GM18907 (cell line): Measurements from ENCODE around the gene CHD2.
"Not testable (repeated sequence)": the region's sequence is repeated elsewhere in the genome, so short reads cannot be mapped to it uniquely, and the experiment has no call there.

ENCODE experiments used
- ATAC-seq: cut with Tn5 transposase; IDR thresholded peaks from one replicate; pipeline ENCODE4 v1.9.1; 2021; ENCODE audit warnings: mild to moderate bottlenecking, moderate library complexity; ENCODE audit not compliant: unreplicated experiment

Gene CHD2

DNA sequence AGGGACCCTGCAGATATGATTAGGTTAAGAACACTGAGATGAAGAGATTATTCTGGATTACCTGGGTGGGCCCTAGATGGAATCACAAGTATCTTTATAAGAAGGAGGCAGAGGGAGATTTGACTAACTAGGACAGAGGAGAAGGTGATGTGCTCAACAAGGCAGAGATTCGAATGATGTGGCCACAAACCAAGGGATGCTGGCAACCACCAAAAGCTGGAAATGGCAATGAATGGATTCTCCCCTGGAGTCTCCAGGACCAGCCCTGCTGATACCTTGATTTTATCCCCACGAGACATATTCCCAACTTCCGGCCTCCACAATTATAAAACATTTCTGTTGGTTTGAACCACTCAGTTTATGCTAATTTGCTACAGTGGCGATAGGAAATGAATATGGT lies 146.0 kb downstream of the CHD2 start:
- no peak for ATAC-seq

DNA sequence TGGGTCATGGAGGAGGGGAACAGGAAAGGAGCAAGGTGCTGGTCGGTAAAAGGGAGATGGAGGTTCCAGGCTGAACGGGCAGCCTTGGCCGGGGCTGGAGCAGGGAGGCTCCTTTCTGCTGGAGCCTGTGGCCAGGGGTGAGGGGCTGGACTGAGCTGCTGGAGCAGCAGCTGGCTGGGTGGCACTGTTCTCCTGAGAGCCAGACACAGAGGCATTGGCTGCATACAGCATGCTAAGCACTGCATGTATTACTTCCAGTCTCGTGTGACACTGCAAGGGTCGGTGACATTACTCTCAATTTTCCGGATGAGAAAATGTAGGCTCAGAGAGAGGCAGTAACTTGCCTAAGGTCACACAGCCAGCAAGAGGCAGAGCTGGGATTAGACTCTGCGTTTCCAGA lies 146.6 kb downstream of the CHD2 start:
- ATAC-seq: no peak

DNA sequence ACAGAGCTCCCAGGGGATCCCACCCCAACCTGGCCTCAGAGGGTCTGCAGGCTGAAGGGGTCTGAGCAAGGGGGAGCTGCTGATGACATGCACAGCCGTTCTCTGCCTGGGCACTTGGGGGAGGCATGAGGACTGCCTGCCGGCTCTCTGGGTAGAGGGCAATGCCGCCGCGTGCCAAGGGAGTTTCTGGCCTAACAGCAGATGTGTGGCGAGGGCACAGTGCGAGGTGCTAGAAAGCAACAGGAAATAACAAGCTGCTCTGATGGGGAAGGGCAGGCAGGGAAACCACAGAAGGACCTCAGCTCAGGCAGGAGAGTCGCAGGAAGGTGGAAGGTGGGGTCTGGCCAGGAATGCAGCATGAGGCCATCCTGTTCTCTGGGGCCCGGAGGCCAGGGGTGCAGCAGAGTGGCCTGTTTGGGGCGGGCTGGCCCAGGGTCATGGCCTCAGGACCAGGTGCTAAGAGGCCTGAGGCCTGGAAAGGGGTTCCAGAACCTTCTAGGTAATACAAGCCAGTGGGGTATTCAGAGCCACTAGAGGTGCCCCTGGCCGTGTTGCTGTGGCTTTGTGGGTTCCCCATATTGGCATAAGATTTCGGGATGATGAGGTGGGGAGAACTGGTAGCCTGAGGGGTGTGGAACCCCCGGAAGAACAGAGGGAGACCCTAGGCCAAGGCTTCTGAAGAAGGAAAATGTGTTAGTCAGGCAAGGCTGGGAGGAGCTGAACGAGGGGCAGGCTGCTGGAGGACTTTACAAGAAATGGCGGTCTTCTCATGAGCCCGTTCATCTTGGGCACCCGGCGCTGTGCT lies 147.7 kb downstream of the CHD2 start:
- no peak for ATAC-seq

DNA sequence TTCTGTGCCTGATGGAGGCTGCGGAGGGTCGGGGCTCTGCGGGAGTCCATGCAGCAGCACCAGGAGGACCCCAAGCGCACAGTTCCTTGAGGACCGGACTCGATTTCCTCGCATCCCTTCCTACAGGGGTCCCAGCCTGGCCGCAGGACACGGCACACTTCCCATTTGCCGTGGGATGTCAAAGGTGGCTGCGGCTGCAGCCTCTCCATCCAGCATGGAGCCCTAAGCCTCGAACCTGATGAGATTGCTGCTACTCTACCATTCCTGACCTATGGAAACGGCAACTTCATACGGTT lies 148.2 kb downstream of the CHD2 start:
- no peak for ATAC-seq

DNA sequence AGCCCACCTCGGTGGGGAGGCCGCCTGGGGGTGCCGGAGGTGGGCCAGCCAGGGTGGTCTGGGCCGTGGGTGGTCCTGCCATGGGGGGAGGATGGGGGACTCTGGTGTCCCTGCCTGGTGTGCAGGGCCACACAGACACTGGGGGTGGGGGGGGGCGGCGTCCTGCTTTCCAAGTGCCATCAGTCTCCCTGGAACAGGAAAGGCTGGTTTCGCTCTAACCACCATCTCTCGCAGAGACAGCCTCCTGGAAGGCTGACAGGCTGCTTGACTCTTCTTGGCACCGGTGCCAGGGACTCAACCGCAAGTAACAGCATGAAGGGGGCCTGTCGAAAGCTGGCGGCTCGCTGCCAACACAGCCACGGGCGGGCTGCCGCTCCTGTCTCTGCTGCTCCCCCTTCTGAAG lies 148.6 kb downstream of the CHD2 start:
- no peak for ATAC-seq

DNA sequence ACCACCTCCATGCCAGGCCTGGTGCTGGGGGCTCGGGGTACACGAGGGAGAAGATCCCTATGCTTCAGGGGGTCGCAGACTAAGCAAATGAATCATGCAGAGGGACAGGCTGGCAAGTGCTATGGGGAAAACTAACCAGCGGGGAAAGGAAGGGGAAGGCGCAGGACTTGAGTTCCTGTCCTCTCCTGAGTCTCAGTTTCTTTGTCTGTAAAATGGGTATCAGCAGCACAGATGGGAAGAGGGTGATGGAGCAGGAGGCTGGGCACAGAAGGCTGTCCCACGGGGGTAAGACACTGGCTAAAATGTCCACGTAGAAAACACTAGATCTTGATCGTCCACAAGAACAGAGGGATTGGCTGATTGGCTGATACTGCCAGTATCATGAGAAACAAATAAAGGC lies 149.1 kb downstream of the CHD2 start:
- ATAC-seq: no peak

DNA sequence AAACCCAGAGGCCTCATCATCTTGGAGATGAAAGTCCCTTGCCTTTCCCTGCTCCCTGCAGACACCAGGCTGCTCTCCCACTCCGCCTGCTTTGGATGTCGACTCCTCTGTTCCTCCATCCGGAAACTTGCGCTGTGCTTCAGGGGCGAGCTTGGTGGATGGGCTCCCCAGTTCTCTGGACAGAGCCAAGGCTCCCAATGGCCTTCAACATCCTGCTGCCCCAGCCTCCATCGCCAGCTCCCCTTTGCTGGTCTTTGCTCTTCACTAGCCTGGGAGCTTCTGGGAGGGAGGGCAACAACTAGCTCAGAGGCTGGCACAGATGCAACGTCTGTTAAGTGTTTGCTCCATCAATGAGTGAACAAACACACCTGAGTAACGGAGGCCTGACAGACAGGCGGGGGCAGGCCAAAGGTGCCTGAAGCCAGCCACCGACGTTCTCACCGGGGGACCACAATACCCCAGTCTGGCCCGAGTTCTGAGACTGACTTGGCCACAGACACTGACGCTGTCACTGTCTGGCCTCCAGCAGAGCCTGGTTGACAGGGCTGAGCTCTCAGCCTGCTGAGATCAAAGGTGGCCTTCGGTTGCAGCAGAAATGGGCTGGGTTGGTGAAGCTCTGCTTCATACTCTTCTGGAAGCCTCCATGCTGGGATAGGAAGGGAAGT lies 149.9 kb downstream of the CHD2 start:
- ATAC-seq: no peak

DNA sequence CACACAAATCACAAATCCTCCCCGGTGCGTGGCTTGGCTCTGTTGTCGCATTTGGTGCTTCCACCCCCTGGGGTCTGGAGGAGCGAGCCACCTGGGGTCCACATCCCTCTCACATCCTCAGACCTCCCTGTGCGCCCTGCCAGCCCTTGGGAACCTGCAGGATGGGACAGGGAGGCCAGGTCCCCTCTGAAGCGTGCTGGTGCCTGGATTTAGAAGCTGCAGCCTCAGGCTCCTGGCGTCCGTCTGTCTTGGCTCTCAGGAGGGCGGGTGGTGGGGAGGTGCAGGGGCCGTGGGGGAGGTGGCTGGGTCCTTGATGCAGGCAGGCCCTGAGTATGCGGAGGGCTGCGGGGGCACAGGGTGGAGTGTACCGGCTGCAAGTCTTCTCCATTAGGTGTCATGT lies 150.5 kb downstream of the CHD2 start:
- ATAC-seq: no peak

DNA sequence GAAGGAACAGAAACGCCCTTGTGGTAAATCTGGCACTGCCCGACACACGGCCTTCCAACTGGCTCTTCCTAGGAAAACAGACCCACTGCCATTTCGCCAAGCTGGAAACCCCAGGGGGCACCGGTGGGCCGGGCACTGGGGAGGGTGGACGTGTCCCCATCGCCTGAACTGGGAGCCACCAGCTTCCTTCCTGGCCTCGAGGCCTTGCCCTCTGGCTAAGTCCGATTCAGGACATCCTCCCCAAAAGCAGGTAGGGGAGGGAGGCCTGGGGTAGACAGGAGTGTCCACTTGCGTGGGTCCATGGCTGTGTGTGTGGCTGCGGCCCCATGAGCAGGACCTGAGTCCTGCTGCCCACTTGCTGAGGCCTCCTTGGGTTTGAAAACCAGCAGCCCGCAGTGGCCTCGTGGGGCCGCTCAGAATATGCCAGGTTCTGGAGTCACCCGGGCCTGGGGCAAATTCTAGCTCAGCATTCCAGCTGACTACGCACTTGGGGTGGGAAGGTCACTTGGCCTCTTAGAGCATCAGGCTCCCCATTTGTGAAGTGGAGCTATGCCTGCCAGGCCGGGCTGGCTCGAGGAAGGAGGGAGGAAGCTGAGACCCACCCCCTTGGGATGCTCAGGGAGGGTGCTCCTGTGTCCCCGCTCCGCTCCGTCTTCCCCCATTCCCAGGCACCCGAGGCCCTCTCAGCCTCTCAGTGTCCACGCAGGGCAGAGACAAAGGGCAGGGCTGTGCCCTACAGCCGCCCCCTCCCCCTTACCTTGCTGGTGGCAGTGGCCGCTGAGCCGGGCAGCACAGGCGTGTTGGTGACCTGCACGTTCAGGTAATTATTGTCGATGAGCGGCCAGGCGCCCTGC lies 151.3 kb downstream of the CHD2 start:
- no peak for ATAC-seq

DNA sequence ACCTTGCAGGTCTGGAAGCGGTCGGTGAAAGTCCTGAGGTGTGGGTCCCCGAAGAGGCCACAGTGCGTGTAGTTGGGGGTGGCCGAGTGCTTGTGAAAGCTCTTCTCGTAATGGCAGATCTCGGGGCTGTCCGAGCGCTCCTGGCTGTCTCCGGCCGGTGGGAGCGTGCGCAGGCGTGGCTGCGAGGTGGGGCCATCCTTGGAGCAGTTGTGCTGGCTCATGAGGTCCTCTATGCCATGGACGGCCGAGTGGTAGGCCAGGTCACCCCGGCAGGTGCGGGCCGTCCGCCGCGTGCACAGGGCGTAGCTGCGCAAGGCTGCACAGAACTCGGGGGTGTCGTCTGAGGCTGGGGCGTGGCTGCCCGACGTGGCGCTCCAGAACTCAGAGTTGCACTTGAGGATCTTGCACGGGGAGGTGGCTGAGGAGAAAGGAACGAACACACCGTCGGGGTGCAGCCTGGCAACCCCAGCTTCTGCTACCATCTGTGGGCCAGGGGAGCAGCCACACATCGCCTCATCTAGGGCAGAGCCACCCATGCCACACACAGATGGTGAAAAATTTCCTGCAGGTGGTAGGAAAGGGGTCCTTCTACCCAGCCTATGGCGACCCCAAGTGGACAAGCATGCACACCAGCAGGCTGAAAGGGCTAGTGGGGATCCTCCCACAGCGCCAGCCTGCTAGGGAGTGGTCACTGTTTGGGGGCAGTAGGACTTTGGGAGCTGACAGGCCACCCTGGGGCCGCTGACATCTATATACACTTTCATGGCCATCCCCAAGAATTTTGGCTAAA lies 152.2 kb downstream of the CHD2 start:
- no peak for ATAC-seq

DNA sequence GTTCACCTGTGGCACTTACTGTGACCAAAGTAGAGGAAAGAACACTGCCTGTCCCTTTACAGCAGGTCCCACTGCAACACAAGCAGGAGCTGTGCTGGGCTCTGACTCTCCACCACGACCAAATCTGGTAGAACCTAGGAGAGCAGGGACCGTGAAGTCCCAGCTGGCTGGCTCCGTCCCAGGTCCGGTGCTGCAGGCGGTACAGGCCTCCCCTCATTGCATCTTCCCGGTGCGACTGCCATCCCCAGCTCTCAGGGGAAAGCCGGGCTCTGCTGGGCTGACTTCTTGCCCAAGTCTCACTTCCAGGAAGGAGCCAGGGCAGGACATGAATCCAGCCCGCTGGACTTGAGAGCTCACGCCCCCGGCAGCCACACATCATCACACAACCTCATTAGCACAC lies 155.1 kb downstream of the CHD2 start:
- ATAC-seq: no peak

DNA sequence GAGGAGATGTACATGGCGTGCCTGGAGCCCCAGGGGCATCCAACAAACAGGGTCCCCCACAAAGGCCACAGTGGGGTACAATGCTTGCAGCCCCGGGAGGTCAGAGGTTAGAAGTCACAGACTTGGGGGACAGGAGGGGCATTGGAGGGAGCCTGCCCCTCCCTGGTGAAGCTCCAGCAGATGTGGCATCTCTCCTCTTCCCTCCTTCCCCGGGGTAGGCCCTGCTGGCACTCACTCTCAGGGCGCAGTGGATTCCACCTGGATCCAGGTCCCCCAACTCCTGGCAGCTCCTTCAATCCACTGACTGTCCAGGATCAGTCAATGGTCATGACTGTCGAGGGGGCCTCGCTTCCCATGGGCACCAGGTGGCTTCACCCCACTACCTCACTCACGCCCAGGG lies 156.7 kb downstream of the CHD2 start:
- ATAC-seq: no peak

DNA sequence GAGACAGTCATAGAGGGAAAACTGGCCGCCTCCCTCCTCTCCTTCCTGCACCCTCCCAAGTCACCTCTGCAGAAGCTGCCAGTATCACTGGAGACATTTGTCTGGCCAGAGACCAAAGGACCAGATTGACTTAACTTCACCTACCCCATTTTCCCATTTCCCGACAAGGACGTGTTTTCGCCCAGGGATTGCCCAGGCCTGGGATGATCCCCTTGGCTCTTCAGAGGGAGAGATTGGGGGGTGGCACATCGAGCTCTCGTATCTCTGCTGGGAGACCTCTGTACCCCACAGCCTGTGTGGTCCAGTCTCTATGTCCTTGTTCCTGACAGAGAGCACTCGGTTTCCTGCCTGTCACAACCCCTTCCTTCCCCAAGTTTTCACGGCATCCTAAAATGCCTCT lies 157.5 kb downstream of the CHD2 start:
- ATAC-seq: no peak

DNA sequence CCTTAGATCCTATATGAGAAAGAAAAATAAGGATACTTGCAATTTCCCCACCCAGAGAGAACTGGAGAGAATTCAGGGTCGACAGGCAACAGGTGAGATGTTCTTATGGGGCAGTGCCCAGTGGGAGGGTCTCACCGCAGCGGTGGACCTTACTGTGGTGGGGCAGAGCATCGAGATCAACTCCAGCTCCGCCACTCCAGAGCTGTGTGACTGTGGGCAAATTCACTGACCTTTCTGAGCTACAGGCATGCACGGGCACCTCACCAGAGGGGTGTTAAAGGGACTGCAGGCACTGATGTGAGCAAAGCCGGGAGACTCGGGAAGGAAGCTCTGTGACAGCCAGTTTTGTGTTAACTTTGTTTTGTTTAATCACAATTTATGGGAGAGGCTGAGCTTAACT lies 158.0 kb downstream of the CHD2 start:
- no peak for ATAC-seq

DNA sequence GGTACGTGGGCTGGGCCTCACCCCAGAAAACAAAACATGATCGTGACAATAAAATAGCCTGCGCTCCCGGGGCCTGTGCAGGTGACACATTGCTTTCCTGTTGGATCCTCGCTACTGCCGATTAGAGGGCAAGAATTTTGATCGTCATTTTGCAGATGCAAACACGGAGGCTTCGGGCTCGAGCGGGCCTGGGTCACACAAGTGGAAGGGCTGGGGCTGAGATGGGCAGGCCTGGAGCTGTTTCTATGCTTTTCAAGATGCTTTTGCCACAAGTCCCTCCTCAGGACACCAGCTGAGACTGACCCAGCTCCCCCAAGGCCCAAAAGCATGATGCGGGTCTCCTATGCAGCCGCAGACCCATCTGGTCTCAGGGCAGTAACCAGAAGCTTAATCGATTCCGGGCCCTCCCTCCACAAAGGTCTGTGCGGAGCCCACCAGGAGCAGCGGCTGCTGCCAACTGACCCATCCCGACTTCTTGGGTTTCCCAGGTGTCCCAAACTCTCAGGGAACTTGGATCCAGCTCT lies 158.8 kb downstream of the CHD2 start:
- ATAC-seq: no peak

DNA sequence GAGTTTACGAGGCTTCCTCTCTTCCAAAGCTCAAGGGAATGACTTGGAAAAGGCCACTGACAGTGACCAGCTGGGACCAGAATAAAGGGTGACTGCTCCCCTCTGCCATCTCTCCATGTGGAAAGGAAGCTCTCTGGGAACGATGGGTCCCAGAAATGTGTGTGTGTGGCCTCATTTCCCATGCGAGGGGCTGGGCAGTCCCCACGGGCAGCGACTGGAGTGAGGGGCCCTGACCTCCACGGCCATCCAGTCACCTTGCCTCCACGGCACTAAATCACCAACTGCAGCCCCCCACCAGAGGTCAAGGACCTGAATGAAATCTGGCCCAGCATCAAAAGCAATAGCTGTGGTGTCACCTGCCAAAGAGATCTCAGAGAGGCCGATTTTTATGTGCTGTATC lies 159.3 kb downstream of the CHD2 start:
- no peak for ATAC-seq

DNA sequence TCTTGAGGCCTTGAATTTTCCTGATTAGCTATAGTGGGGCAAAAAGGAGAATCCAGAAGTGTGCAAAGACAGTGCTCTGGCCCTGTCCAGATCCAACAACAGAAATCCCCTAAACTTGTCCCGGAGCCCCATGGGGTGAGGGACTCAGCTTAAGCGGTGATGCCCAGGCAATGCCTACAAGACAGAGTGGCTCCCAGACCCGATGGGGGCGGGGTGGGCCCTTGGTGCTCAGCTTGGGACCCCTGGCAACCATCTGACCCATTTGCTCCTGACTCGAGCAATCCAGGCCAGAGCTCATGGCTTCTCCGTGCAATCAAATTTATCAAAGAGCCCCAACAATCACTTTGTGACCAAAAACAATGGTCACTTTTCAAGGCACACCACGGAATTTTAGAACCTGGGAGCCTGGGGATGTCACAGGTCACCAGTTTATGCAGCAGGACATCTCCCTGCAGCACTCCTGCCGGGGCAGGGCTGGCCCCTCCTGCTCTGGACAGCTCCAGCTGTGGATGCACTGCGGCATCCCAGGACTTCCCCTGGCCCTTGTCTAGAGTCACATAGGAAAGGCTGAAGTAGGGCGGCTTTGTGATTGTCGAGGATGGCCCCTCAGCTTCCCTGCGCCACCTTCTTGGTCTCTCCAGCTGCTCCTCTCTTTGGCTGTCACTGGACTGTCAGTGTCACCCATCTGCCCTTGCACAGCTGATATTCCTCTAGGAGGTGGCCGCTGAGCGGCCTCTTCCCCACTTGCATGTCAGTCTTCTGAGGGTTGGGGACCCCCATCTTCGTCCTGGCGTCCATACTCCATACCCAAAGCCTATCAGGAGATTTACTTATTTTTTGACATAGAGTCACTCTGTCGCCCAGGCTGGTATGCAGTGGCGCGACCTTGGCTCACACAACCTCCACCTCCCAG lies 160.5 kb downstream of the CHD2 start:
- no peak for ATAC-seq

DNA sequence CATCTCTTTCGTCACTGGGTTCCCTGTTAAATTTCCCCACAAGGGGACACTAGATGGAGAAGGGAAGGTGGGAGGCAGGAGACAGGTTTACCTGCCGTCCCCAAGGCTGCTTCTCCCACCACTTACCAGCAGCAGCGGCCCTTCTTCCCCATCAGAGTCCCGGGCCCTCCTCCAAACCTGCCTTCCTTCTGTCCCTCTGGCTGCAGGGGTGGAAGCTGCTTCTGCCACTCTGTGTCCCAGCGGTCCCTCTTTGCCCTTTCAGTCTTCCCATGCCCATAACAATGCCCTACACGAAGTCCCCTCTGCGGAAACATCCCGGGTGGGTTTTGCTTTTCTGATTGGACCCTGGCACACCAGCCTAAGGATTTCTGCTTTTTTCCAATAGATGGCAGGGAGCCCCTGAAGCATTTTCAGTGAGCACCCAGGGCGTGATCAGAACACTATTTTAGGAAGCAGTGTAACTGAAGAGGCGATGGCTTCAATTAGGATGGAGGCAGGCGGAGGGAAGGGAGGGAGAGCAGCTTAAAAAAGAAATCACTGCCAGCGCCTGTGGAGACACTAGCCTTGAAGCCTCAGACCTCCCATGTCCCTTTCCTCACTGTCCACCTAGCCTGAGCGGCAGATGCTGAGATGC lies 162.6 kb downstream of the CHD2 start:
- not testable (repeated sequence) for ATAC-seq

DNA sequence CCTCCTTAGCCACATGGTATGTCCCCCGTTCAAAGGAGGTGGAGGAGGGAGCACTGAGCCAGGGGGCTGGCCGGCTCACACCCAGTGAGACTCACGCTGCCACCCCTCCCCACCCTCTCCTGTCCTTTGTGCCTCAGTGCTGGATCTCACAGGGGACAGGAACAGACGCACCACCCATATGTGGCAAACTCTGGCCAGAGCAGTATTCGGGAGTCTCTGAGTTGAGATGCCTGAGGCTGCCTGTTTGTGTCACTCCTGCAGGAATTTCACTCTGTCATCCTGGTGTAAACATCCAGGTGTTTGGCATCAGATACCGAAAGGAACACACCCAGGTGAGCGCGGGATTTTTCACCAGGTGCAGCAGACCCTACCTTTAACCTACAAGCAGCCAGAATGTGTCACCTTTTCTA lies 163.1 kb downstream of the CHD2 start:
- no peak for ATAC-seq
